HG02571 (cell line): Measurements from ENCODE around the gene CACNA1F.

Experiments used
- ATAC-seq: cut with Tn5 transposase; IDR thresholded peaks from one replicate; pipeline ENCODE4 v1.9.1; 2021; ENCODE audit warnings: mild to moderate bottlenecking, moderate library complexity; ENCODE audit not compliant: unreplicated experiment

Gene CACNA1F

GRCh38 chrX:49202022-49202421 is 31.1 kb downstream of the CACNA1F start:
- no peak for ATAC-seq

GRCh38 chrX:49199906-49200771 is 33.0 kb downstream of the CACNA1F start, which contains the start of gene SYP:
SYP (minus strand) TSS chrX:49200193; CDS start chrX:49200186, 7 bp downstream.
- ATAC-seq, result peak; percentile 85

- no peak for ATAC-seq
Observed at GRCh38 chrX:49199315-49199595, 33.9 kb downstream of the CACNA1F start.

- ATAC-seq, result no peak
Observed at GRCh38 chrX:49198540-49199314, 34.4 kb downstream of the CACNA1F start.

GRCh38 chrX:49197543-49198087 is 35.5 kb downstream of the CACNA1F start:
- ATAC-seq, result no peak

- ATAC-seq, result no peak
Observed at GRCh38 chrX:49193542-49193964, 39.6 kb downstream of the CACNA1F start.

GRCh38 chrX:49192722-49193328 is 40.3 kb downstream of the CACNA1F start:
- no peak for ATAC-seq

- no peak for ATAC-seq
Observed at GRCh38 chrX:49191574-49192011, 41.5 kb downstream of the CACNA1F start.

- ATAC-seq, result peak; percentile 85
Observed at GRCh38 chrX:49190821-49191573, 42.1 kb downstream of the CACNA1F start.

- ATAC-seq, result no peak
Observed at GRCh38 chrX:49189606-49190005, 43.5 kb downstream of the CACNA1F start.

GRCh38 chrX:49188468-49189076 is 44.6 kb downstream of the CACNA1F start:
- ATAC-seq, result no peak

GRCh38 chrX:49187526-49187925 is 45.6 kb downstream of the CACNA1F start:
- ATAC-seq, result no peak

- no peak for ATAC-seq
Observed at GRCh38 chrX:49187028-49187394, 46.1 kb downstream of the CACNA1F start.

GRCh38 chrX:49186125-49187027 is 46.8 kb downstream of the CACNA1F start, which contains the start of gene PRICKLE3:
PRICKLE3 (minus strand) TSS chrX:49186373; CDS start chrX:49186297, 76 bp downstream.
- no peak for ATAC-seq

GRCh38 chrX:49184294-49185281 is 48.6 kb downstream of the CACNA1F start:
- no peak for ATAC-seq

GRCh38 chrX:49183701-49184281 is 49.3 kb downstream of the CACNA1F start:
- no peak for ATAC-seq

GRCh38 chrX:49179358-49179757 is 53.8 kb downstream of the CACNA1F start:
- ATAC-seq, result no peak
